Motor neuron (in vitro differentiated cells): ENCODE data around the gene RBP3. TPM values are rescaled to one million over a fixed set of nuclear protein-coding genes. Genes with fewer than 3 reads are reported as not detected.

Experiments used
- ATAC-seq, 8 experiments: fragments of 200-7000 bp; cut with Tn5 transposase; replicated peaks in 6 of 8; 2 replicates each; pipeline ENCODE4 v1.8.0; 2021; ENCODE audit warnings: mild to moderate bottlenecking in 8 of 8, moderate library complexity in 8 of 8
- H3K27ac ChIP-seq, 2 donors: fragments of 250-450 bp; sonication (Bioruptor Pico); 2 replicates each; pipeline ENCODE4 v1.9.0; 2021; ENCODE audit warnings: antibody characterized with exemption in 2 of 2, mild to moderate bottlenecking in 2 of 2, moderate library complexity in 1 of 2
- H3K4me1 ChIP-seq, 2 donors: fragments of 250-450 bp; sonication (Bioruptor Pico); replicated peaks in 1 of 2; 2 replicates each; pipeline ENCODE4 v1.6.1; 2021; ENCODE audit warnings: antibody characterized with exemption in 2 of 2, mild to moderate bottlenecking in 2 of 2, moderate library complexity in 1 of 2
- H3K4me3 ChIP-seq, 5 donors: fragments of 250-450 bp; sonication (Bioruptor Pico); 2 replicates each; pipeline ENCODE4 v1.9.0; 2021; ENCODE audit warnings: antibody characterized with exemption in 5 of 5, mild to moderate bottlenecking in 5 of 5, moderate library complexity in 4 of 5
- WGBS, 10 experiments: fragments of 450-650 bp; shearing (Covaris generic); methylation state at CpG; one replicate each; pipeline ENCODE4 v1.0.0; 2022; 5-methylcytosine and 5-hydroxymethylcytosine counted together
- in situ Hi-C, 9 experiments: fragments of 400-800 bp; cut with MboI; loops; one replicate each; pipeline ENCODE4 v1.15.0; 2021; ENCODE audit warnings: low sequenced_read_pairs in 9 of 9, low pct_unique_long_range_greater_than_20kb in 2 of 9; ENCODE audit not compliant: unreplicated experiment in 9 of 9
- total RNA-seq, 8 experiments: library from RNA; unstranded; fragments of 300-600 nt; gene quantifications; 2 replicates each; pipeline versions ENCODE4 v1.2.3 to v1.2.4, GENCODE V29; 2022

The RBP3 gene
- total RNA-seq, 8 experiments from 2014 or later = under 0.01 to 0.28 (median 0.07) TPM; not detected in 2

DNA sequence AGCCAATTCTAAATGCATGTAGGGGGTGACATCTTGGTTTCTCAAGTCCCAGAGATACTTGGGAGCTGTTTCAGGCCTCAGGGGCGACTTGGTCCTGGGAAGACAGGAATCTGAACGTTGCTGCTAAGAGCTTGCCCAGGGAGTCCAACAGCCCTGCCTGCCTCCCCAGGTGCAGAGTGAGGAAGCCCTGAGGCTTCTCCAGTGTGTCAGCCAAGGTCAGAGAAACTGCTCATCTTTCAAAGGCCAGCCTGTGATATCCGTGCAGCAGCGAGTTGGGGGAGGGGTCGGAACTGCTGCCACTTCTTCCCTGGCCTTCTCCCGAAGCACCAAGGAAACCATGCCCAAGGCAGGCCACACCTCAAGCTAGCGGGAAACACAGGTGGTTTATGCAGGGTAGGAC, 16.2 kb upstream of the RBP3 start:
- Histone ChIP-seq H3K27ac (no peak overlapping the region), H3K4me1 (no peaks in the 10 kb centered on the region), H3K4me3 (no peak overlapping the region)
- WGBS, 10 experiments = 10 to 75% (median 45%) methylated on average over 2 to 4 of the region's 7 CpGs; no CpG with 5 or more reads in 7 of the 10 experiments
- no peak for ATAC-seq
- in situ Hi-C loops = no loop called here

DNA sequence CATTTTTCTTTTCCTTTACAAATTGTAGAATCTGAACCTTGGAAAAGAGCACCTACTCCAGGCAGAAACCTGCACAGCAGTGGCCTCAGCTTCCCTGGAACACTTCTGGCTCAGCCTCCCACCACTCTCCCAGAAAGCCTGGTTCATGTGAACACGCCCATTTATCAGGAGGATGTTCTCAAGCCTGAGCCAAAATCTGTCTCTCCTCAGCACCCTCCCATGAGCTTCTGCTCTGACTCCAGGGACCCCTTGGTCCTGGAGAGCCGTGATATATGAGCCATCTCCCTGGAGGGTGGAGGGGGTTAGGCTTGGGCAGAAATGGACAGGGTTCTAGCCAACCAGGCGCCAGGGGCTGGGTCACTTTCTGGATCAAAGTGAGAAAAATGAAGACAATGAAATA, 15.8 kb upstream of the RBP3 start:
- in situ Hi-C loops = no loop called here
- no peak for ATAC-seq
- Histone ChIP-seq H3K4me3 (no peak overlapping the region), H3K27ac (no peak overlapping the region), H3K4me1 (no peaks in the 10 kb centered on the region)
- 7 to 88% (median 66%) methylated on average over 1 to 2 of the region's 3 CpGs; no CpG with 5 or more reads in 4 of the 10 experiments for WGBS, 10 experiments

GRCh38 chr10:47332946-47333345, 15.2 kb upstream of the RBP3 start:
- Histone ChIP-seq H3K27ac (no peak overlapping the region), H3K4me1 (no peaks in the 10 kb centered on the region), H3K4me3 (no peak overlapping the region)
- WGBS, 10 experiments = 54 to 100% (median 80%) methylated on average over 1 to 3 of the region's 3 CpGs; no CpG with 5 or more reads in 3 of the 10 experiments
- in situ Hi-C loops = no loop called here
- ATAC-seq = no peak

- in situ Hi-C loops = no loop called here
- ATAC-seq = no peak
- Histone ChIP-seq H3K4me1 (no peaks in the 10 kb centered on the region), H3K27ac (no peak overlapping the region), H3K4me3 (no peak overlapping the region)
- 40 to 100% (median 76%) methylated on average over 1 to 6 of the region's 6 CpGs; no CpG with 5 or more reads in 2 of the 10 experiments for WGBS, 10 experiments
Measured at GRCh38 chr10:47333532-47333931, 14.6 kb upstream of the RBP3 start.

DNA sequence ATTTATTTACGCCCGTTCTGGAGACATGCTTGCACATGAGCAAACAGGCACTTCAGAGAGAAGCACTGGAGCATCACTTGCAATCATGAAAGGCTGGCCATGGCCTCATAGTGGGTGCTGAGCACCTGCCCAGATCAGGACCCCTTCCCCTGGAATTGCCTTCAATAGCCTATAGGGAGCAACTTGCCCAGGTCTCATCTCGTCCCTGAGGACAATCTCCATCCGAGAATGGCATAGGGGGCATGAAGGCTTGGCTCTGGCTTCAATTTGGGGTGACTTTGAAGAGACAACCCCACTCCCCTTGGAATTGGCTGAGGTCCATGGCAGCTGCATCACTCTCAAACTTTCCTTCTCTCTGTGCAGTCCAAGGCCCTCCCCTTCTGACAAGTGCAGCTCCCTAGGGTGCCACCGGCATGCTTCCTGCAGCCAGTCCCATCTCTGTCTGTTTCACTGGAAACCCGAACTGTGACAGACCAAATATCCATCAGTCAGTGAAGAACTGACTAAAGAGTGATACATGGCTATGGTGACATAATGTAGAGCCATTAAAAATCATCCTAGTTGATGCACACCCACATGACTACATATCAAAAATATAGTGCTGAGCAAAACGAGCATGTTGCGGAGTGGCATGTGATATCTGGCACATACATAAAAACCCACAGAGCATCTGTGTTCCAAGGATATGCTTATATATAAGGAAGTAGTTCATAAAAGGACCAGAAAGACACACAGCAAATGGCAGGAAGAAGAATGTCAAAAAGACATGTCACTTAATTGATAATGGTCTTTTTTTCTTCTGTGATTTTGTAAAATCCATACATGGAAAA, 13.5 kb upstream of the RBP3 start:
- no peak overlapping the region for H3K27ac ChIP-seq
- H3K4me3 ChIP-seq = no peak overlapping the region
- in situ Hi-C loops = no loop called here
- H3K4me1 ChIP-seq = no peaks in the 10 kb centered on the region
- no peak for ATAC-seq
- WGBS, 10 experiments = 54 to 100% (median 79%) methylated on average over 2 to 6 of the region's 8 CpGs; no CpG with 5 or more reads in 1 of the 10 experiments

DNA sequence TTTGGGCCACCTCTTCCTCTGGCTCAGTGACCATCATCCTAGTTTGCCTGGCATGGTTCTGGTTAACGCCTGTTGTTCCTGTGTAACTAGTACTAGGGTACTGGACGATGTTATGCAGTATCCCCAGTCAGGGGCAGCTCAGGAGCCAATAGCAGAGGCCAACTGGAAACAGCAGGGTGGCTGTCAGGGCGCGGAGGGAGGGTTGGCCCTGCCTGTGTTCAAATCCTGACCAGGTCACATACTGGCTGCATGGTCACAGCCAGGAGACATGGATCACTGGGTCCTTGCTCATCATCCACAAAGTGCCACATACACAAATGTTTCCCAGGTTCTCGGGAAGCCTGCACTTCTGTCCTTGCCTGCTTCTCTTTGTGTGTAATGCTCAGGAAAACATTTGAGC, 12.3 kb upstream of the RBP3 start:
- in situ Hi-C loops = no loop called here
- no peak overlapping the region for H3K4me3 ChIP-seq
- no peak for ATAC-seq
- H3K27ac ChIP-seq = no peak overlapping the region
- no peaks in the 10 kb centered on the region for H3K4me1 ChIP-seq
- 0 to 100% (median 66%) methylated on average over 1 to 4 of the region's 5 CpGs; no CpG with 5 or more reads in 3 of the 10 experiments for WGBS, 10 experiments

- H3K4me3 ChIP-seq = no peak overlapping the region
- ATAC-seq = no peak
- in situ Hi-C loops = no loop called here
- H3K4me1 ChIP-seq = no peaks in the 10 kb centered on the region
- 71 to 83% (median 79%) methylated on average over 2 to 12 of the region's 15 CpGs; no CpG with 5 or more reads in 1 of the 10 experiments for WGBS, 10 experiments
- H3K27ac ChIP-seq = no peak overlapping the region
Measured at GRCh38 chr10:47336387-47337134, 11.6 kb upstream of the RBP3 start.

GRCh38 chr10:47337310-47337709, 10.9 kb upstream of the RBP3 start:
- Histone ChIP-seq H3K4me1 (no peaks in the 10 kb centered on the region), H3K4me3 (no peak overlapping the region), H3K27ac (no peak overlapping the region)
- 33 to 100% (median 83%) methylated on average over 1 to 4 of the region's 4 CpGs; no CpG with 5 or more reads in 4 of the 10 experiments for WGBS, 10 experiments
- in situ Hi-C loops = no loop called here
- ATAC-seq = no peak

DNA sequence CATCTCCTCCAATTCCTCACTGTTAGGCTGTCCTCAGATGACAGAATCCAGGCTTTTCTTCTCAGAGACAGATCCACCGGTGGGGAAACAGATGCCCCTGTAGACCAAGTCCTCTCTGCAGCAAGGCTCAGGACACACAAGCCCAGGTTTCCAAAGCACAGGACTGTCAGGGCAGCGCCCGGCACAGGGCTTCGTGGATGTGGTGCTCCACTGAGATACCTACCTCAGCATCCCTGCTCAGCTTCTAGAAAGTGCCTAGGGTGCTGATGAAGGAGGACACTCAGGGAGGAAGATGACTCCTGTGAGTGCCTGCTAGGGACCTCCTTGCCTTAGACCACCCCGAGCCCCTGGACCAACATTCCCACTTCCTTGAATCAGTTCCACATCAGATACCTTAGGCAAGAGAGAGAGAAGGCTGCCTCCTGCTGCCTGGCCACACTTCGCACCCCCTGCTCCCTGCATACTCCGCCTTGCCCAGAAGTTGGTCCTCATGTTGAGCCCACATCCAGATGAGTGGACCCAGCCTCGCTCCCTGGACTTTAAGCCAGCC, 8.9 kb upstream of the RBP3 start:
- Histone ChIP-seq H3K27ac (no peak overlapping the region), H3K4me3 (no peak overlapping the region), H3K4me1 (no peaks in the 10 kb centered on the region)
- in situ Hi-C loops = no loop called here
- no peak for ATAC-seq
- 73 to 100% (median 91%) methylated on average over 2 to 4 of the region's 8 CpGs; no CpG with 5 or more reads in 3 of the 10 experiments for WGBS, 10 experiments

- Histone ChIP-seq H3K4me3 (no peak overlapping the region), H3K27ac (no peak overlapping the region), H3K4me1 (no peaks in the 10 kb centered on the region)
- 0 to 90% (median 43%) methylated on average over 1 to 9 of the region's 15 CpGs; no CpG with 5 or more reads in 3 of the 10 experiments for WGBS, 10 experiments
- in situ Hi-C loops = no loop called here
- ATAC-seq = peak in 7 of 8 experiments; percentile 36 to 92 (median 62)
Measured at GRCh38 chr10:47339759-47340607, 8.2 kb upstream of the RBP3 start.

DNA sequence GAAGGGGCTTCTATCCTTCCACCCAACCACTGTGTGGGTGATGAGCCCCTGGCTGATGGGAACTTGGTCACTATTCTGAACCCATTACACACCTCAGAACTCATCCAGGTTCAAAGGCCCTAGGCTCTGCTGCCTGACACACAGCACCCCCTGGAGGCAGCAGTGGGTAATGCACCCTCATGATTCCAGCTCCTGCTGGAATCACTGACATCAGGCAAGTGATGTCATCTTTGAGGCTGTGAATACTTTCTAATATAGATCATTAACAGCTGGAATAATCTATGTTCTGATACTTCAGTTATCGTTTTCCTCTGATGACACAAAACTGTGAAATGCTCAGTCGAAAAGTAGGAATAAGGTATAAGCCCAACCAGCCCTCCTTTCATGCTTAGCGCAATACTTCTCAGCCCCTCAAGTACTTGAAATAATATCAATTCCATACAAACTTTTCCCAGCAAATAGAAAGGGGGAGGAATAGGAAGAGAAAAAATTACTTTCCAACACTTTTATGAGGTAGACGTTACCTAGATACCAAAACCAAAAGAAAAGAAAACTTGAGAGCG, 7.5 kb upstream of the RBP3 start:
- 31 to 100% (median 62%) methylated on average over 1 to 5 of the region's 5 CpGs for WGBS, 10 experiments
- no peak overlapping the region for H3K27ac ChIP-seq
- H3K4me3 ChIP-seq = no peak overlapping the region
- in situ Hi-C loops = no loop called here
- H3K4me1 ChIP-seq = no peaks in the 10 kb centered on the region
- peak; percentile 54 to 86 (median 72) for ATAC-seq
